Thyroid gland (tissue), 4 donors: ENCODE measurements around the gene SPATA20. TPM values are rescaled to one million over a fixed set of nuclear protein-coding genes. Genes with fewer than 3 reads are reported as not detected.

ENCODE experiments used
- DNase-seq, 2 donors: peaks; one replicate each; pipeline ENCODE4 v3.0.0-alpha.2; 2019
- H3K27ac ChIP-seq, 3 donors: fragments of 200-600 bp; sonication (generic); 1 replicate in 2 of 3; 2 replicates in 1 of 3; pipeline ENCODE4 v1.5.1; 2016 to 2019; ENCODE audit warnings: mild to moderate bottlenecking in 1 of 3, moderate library complexity in 1 of 3
- H3K27me3 ChIP-seq: fragments of 200-600 bp; sonication (generic); one replicate; pipeline ENCODE4 v1.5.1; 2019
- H3K36me3 ChIP-seq, 2 donors: fragments of 200-600 bp; sonication (generic); one replicate each; pipeline ENCODE4 v1.5.1; 2016 to 2019
- H3K4me1 ChIP-seq, 2 donors: fragments of 200-600 bp; sonication (generic); one replicate each; pipeline ENCODE4 v1.5.1; 2017 to 2019
- H3K4me3 ChIP-seq, 3 donors: fragments of 200-600 bp; sonication (generic); replicated peaks in 1 of 3; 1 replicate in 2 of 3; 2 replicates in 1 of 3; pipeline ENCODE4 v1.5.1; 2016; ENCODE audit warnings: mild to moderate bottlenecking in 1 of 3
- H3K9me3 ChIP-seq: fragments of 200-600 bp; sonication (generic); one replicate; pipeline ENCODE4 v1.5.1; 2017
- POLR2A ChIP-seq, 2 donors: fragments of 450-650 bp; IDR thresholded peaks; one replicate each; pipeline ENCODE4 v1.6.1; 2017; ENCODE audit warnings: antibody characterized with exemption in 2 of 2, mild to moderate bottlenecking in 2 of 2, moderate library complexity in 1 of 2
- WGBS, 2 donors: methylation state at CpG; one replicate each; pipeline ENCODE4 v1.1.5; 2017; 5-methylcytosine and 5-hydroxymethylcytosine counted together
- intact Hi-C: fragments of 100-400 bp; cut with DNase I; formaldehyde crosslinking; loops from one replicate; pipeline ENCODE4 v1.15.1; 2023
- total RNA-seq, 4 donors: library from RNA; depleted of rRNA; stranded (reverse); fragments of >200 nt; gene quantifications; one replicate each; pipeline ENCODE4 v1.2.3, GENCODE V29; 2016
- TF ChIP-seq, protein P1 (sequence below), 6 experiments: fragments of 200-600 bp in 3 of 6; fragments of 450-650 bp in 3 of 6; sonication (generic) in 3 of 6; IDR thresholded peaks; one replicate each; pipeline ENCODE4 v1.5.1; 2016 to 2019; ENCODE audit warnings: antibody characterized with exemption in 6 of 6, mild to moderate bottlenecking in 2 of 6, inconsistent platforms in 1 of 6, moderate library complexity in 1 of 6

Gene SPATA20
- total RNA-seq, 4 donors from 2014 or later, result 94.9 to 177 (median 125) TPM

DNA sequence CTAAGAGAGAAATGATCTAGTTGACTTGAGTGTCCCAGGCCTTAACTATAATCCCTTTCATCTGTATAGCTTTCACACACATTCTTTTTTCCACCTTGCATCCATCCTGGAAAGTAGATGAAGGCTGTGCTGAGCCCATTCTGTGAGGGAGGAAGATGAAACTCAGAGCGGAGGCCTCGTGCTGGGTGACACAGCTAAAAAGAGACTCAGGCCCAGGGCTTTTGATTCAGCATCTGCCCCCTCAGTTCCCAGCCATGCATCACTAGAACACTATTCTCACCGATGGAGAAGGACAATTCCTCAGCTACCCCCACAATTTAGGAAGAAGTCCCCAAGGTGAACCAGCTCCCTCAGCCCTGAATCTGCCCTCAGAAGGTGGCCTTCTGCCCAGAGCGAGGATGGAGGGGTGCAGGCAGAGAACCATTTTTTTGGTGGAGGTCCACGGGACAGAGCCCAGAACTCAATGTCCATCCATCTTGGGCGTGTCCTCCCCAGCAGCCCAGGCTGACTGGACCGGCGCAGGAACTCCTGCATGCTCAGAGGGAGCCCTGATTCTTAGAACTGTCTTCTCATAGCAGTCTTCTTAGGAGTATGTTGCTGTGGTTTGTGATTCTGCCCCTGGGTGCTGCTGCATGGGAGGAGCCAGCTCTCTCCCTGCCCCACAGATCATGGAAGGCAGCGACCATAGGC, 44.5 kb upstream of the SPATA20 start:
- TF ChIP-seq, protein P1, sequence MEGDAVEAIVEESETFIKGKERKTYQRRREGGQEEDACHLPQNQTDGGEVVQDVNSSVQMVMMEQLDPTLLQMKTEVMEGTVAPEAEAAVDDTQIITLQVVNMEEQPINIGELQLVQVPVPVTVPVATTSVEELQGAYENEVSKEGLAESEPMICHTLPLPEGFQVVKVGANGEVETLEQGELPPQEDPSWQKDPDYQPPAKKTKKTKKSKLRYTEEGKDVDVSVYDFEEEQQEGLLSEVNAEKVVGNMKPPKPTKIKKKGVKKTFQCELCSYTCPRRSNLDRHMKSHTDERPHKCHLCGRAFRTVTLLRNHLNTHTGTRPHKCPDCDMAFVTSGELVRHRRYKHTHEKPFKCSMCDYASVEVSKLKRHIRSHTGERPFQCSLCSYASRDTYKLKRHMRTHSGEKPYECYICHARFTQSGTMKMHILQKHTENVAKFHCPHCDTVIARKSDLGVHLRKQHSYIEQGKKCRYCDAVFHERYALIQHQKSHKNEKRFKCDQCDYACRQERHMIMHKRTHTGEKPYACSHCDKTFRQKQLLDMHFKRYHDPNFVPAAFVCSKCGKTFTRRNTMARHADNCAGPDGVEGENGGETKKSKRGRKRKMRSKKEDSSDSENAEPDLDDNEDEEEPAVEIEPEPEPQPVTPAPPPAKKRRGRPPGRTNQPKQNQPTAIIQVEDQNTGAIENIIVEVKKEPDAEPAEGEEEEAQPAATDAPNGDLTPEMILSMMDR (IDR thresholded peaks at IDR 0.05), result no peak
- no peak for TF ChIP-seq POLR2A (IDR thresholded peaks at IDR 0.05)
- Histone ChIP-seq H3K27ac (no peak overlapping the region), H3K4me1 (no peaks in the 10 kb centered on the region), H3K36me3 (no peaks in the 10 kb centered on the region), H3K27me3 (no peaks in the 10 kb centered on the region), H3K4me3 (no peak overlapping the region), H3K9me3 (no peaks in the 10 kb centered on the region)
- intact Hi-C loops, result no loop called here
- 87 to 95% methylated on average over 9 of the region's 9 CpGs for WGBS, 2 donors
- no peak for DNase-seq

DNA sequence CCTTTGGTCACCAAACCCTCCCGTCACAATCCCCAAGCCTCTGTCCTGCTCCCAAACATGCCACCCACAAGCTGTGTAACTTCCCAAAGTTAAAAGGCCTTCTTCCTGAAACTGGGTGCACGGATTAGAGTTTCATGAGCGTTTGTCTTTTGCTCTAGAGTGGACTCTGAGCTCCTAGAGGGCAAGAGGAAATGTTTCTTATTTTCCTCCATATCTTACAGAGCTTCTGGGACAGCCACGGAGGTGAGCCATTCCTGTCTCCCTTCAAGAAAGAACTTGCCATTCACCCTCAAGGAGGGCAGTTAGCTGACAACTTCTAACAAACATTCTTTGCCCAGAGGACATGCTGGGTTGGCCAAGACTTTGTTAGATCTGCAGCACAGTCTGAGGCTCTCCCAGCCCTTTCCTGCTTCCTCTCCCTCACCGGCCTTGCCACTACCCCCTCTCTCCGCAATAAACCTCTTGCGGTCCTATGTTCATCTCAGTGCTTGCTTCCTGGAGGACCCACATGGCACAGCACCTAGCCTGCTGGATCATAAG, 41.3 kb upstream of the SPATA20 start:
- Histone ChIP-seq H3K4me1 (peaks cover 14 to 20% of the 10 kb centered on the region in 2 donors), H3K9me3 (no peaks in the 10 kb centered on the region), H3K36me3 (no peaks in the 10 kb centered on the region), H3K27ac (no peak overlapping the region), H3K4me3 (no peak overlapping the region), H3K27me3 (no peaks in the 10 kb centered on the region)
- no peak for DNase-seq
- intact Hi-C loops, result no loop called here
- WGBS, 2 donors, result 74 to 75% methylated on average over 7 of the region's 7 CpGs
- TF ChIP-seq, protein P1 (IDR thresholded peaks at IDR 0.05), result no peak
- no peak for TF ChIP-seq POLR2A (IDR thresholded peaks at IDR 0.05)

DNA sequence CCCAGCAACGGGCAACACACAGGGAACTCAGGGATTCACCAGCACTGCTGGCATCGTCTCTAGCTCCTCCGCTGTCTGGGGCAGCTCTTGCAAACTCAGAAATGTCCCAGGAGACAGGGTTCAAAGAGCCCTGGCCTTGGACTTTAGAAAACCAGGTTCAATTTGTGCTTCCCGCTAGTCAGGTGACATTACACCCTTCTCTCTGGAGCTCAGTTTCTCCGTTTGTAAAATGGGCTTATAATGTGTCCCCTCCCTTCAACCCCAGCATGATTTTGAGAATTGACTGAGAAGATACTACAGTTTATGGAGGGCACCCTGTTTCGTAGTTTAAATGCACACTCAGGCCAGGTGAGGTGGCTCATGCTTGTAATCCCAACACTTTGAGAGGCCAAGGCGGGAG, 40.7 kb upstream of the SPATA20 start:
- DNase-seq, result no peak
- WGBS, 2 donors, result 86 to 93% methylated on average over 4 to 7 of the region's 7 CpGs
- Histone ChIP-seq H3K27me3 (no peaks in the 10 kb centered on the region), H3K4me1 (peaks cover 17 to 27% of the 10 kb centered on the region in 2 donors), H3K4me3 (no peak overlapping the region), H3K27ac (no peak overlapping the region), H3K36me3 (no peaks in the 10 kb centered on the region), H3K9me3 (no peaks in the 10 kb centered on the region)
- intact Hi-C loops, result no loop called here
- TF ChIP-seq, protein P1 (IDR thresholded peaks at IDR 0.05), result no peak
- TF ChIP-seq POLR2A (IDR thresholded peaks at IDR 0.05), result no peak

DNA sequence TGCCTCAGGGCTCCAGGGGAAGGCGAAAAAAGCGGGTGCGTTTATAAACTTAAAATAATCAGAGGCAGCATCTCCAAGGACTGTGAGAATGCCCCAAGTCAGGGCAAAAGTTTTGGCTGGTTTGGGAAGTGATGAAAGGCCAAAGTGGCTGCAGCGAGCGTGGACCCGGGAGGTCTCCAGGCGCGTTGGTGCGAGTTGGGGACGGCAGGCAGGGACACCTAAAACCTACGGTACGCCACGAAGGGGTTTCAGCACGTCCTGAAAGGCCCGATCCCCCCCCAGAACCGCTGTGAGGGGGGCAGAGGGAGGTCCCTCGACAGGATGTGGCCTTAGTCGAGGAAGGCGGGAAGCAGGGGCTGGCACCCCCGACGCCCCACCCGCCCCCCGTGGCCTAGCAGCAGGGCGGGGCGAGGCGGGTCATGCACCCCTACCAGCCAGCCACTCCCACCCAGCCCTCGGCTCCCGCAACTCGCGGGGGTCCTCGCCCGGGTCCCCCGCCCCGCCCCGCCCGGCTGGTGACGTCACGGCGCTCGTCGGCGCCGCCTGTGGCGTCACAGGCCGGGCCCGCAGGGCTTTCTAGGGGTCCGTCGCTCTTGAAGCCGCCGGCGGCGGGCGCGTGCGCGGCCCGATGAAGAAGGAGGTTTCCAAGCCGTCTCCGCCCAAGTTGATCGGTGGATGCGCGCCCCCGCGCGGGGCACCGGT, 39.0 kb upstream of the SPATA20 start, which contains the start of gene MYCBPAP:
MYCBPAP (plus strand) TSS at position 569 of the 702 bp plus-strand sequence. CDS start 236 bp downstream, outside the sequence.
- TF ChIP-seq, protein P1 (IDR thresholded peaks at IDR 0.05), result peak in 1 of 6 experiments; percentile 16
- peak in 1 of 2 donors; percentile 68 for TF ChIP-seq POLR2A (IDR thresholded peaks at IDR 0.05)
- WGBS, 2 donors, result 26 to 30% methylated on average over 15 to 17 of the region's 66 CpGs
- peak within 1 kb of the TSS in 2 of 3 donors; percentile 49 to 60 for H3K4me3 ChIP-seq
- DNase-seq, result peak; percentile 79 to 85
- no peaks in the 10 kb centered on the region for H3K9me3 ChIP-seq
- H3K27me3 ChIP-seq, result no peaks in the 10 kb centered on the region
- no peaks in the 10 kb centered on the region for H3K36me3 ChIP-seq
- H3K27ac ChIP-seq, result peak within 1 kb of the TSS; percentile 70 to 92 (median 86)
- intact Hi-C loops, result no loop called here
- peaks cover 18 to 30% of the 10 kb centered on the region in 2 donors for H3K4me1 ChIP-seq
